GM12891 (cell line): ENCODE measurements around the gene MYO1D.

ENCODE experiments used
- PAX5 ChIP-seq: IDR thresholded peaks from 2 replicates; pipeline ENCODE4 v1.6.1; 2011; ENCODE audit warnings: low read length, moderate library complexity, mild to moderate bottlenecking; ENCODE audit not compliant: insufficient read depth, severe bottlenecking
- POLR2A ChIP-seq: IDR thresholded peaks from 2 replicates; pipeline ENCODE4 v1.6.1; 2011; ENCODE audit warnings: low read depth, low read length, control low read depth
- POLR2AphosphoS5 ChIP-seq: IDR thresholded peaks from 2 replicates; pipeline ENCODE4 v1.6.1; 2011; ENCODE audit warnings: low read depth, low read length, control low read depth
- POU2F2 ChIP-seq: IDR thresholded peaks from 2 replicates; pipeline ENCODE4 v1.6.1; 2011; ENCODE audit warnings: low read depth, mild to moderate bottlenecking, control low read depth, low read length, moderate library complexity
- SPI1 ChIP-seq: IDR thresholded peaks from 2 replicates; pipeline ENCODE4 v1.6.1; 2011; ENCODE audit warnings: low read depth, low read length, control low read depth
- TAF1 ChIP-seq: IDR thresholded peaks from 2 replicates; pipeline ENCODE4 v1.6.1; 2011; ENCODE audit warnings: low read depth, low read length, control low read depth

GRCh38 chr17:32497431-32498205, 379.3 kb downstream of the MYO1D start:
- no peak for TF ChIP-seq POLR2A
- no peak for TF ChIP-seq TAF1
- TF ChIP-seq POLR2AphosphoS5: no peak
- no peak for TF ChIP-seq POU2F2
- TF ChIP-seq SPI1: no peak
- TF ChIP-seq PAX5: no peak
